ENCODE measurements around the gene ITPR1.

Gene ITPR1

DNA sequence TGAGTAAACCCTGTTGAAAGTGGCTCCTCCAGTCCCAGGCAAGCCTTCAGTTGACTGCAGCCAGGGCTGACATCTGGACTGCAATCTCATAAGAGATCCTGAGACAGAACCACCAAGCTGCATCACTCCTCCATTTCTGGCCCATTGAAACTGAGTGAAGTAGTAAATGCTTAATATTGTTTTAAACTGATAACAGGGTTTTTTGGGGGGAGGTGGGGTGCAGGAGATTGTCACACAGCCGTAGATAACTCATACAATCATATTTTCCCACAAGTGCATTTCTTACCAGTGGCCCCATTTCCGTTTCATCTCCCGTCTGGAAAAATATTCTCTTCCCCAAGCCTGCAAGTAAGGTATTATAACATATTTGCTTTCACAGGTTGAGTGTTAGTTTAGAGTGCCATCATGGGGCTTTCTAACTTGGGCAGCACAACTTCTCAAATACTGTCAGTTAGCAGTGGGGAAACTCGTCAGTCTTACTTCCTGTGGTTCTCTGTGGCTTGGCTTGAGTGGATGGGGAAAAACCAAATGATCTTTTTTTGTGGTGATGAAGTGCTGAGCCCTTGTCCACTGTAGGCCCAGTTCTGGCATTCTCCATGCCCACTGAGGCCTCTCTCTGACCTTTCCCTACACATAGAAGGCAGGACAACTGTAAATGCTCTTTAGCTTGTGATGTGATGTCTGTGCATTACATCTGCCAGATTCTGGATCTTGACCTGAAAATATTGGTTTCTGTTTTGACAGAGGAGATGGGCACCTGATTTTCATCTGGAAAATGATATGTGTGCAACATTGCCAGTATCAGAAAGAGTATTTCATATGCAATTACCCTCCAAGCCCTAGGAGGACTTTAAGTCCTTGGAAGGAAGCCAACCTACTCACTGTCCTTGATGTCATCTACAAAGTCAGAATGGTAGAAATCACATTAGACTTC lies 396.0 kb downstream of the ITPR1 start:
- no peak overlapping the region for H3K27ac ChIP-seq (ENCODE audit: low read depth, low read length)
- no peaks in the 10 kb centered on the region for H3K27me3 ChIP-seq (ENCODE audit: insufficient read depth, low read length, poor library complexity)
- H2BK15ac ChIP-seq (replicated peaks; ENCODE audit: low read depth) = no peak overlapping the region
- H3K36me3 ChIP-seq (ENCODE audit: control insufficient read depth, insufficient read depth, low read length) = no peaks in the 10 kb centered on the region
- DNase-seq = no peak
- peaks cover 2% of the 10 kb centered on the region for H3K4me1 ChIP-seq (ENCODE audit: control insufficient read depth, low read depth, low read length)
- H3K4ac ChIP-seq (ENCODE audit: low read depth, low read length) = no peak overlapping the region
- WGBS (ENCODE audit: extremely low coverage, insufficient coverage, low lambda C conversion rate) = no CpG with 5 or more reads among the region's 4 CpGs
- no peak overlapping the region for H3K18ac ChIP-seq (ENCODE audit: low read length)
- no peak overlapping the region for H2BK5ac ChIP-seq (ENCODE audit: low read length)
- H2BK120ac ChIP-seq (ENCODE audit: low read depth, low read length) = no peak overlapping the region
- no peak overlapping the region for H4K8ac ChIP-seq (ENCODE audit: low read depth, low read length)
- no peaks in the 10 kb centered on the region for H3K79me2 ChIP-seq (ENCODE audit: control insufficient read depth, insufficient read depth, low read length)
- H3K56ac ChIP-seq (ENCODE audit: low read length) = no peak overlapping the region
- no peak overlapping the region for H3K4me3 ChIP-seq (ENCODE audit: low read length)
- no peak overlapping the region for H3K23ac ChIP-seq (ENCODE audit: low read length)
- no peak overlapping the region for H3K4me2 ChIP-seq (ENCODE audit: low read length)
- H3K79me1 ChIP-seq (ENCODE audit: low read length) = no peaks in the 10 kb centered on the region
- H2AK5ac ChIP-seq (ENCODE audit: low read length) = no peak overlapping the region
- no peak overlapping the region for H3K9ac ChIP-seq (ENCODE audit: low read length)
- H4K5ac ChIP-seq (ENCODE audit: low read length) = no peak overlapping the region

DNA sequence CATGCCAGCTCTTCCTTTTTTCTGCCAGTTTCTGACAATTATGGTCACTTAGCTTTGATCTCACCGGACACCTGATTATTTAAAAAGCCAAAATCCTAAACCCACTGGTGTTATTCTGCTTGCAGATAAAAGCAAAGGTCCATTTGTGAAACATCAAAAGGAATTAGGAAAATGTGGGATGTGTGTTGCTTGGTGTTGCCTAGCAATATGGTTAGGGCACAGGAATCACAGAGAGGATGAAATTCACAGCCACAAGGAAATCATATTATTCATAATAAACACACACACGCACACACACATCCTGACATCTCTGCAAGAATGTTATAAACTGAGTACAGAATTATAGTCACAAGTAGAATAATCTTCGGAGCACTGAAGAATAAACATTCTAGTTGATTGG lies 396.7 kb downstream of the ITPR1 start:
- WGBS (ENCODE audit: extremely low coverage, insufficient coverage, low lambda C conversion rate) = no CpG with 5 or more reads among the region's 3 CpGs
- H2AK5ac ChIP-seq (ENCODE audit: low read length) = no peak overlapping the region
- no peak overlapping the region for H3K9ac ChIP-seq (ENCODE audit: low read length)
- H3K4ac ChIP-seq (ENCODE audit: low read depth, low read length) = no peak overlapping the region
- H2BK120ac ChIP-seq (ENCODE audit: low read depth, low read length) = no peak overlapping the region
- H3K4me2 ChIP-seq (ENCODE audit: low read length) = no peak overlapping the region
- H3K79me1 ChIP-seq (ENCODE audit: low read length) = no peaks in the 10 kb centered on the region
- H3K4me3 ChIP-seq (ENCODE audit: low read length) = no peak overlapping the region
- no peak overlapping the region for H3K18ac ChIP-seq (ENCODE audit: low read length)
- no peaks in the 10 kb centered on the region for H3K27me3 ChIP-seq (ENCODE audit: insufficient read depth, low read length, poor library complexity)
- no peak overlapping the region for H3K56ac ChIP-seq (ENCODE audit: low read length)
- no peak overlapping the region for H2BK5ac ChIP-seq (ENCODE audit: low read length)
- no peaks in the 10 kb centered on the region for H3K79me2 ChIP-seq (ENCODE audit: control insufficient read depth, insufficient read depth, low read length)
- no peak overlapping the region for H4K8ac ChIP-seq (ENCODE audit: low read depth, low read length)
- H3K36me3 ChIP-seq (ENCODE audit: control insufficient read depth, insufficient read depth, low read length) = no peaks in the 10 kb centered on the region
- peaks cover 2% of the 10 kb centered on the region for H3K4me1 ChIP-seq (ENCODE audit: control insufficient read depth, low read depth, low read length)
- H3K23ac ChIP-seq (ENCODE audit: low read length) = no peak overlapping the region
- H2BK15ac ChIP-seq (replicated peaks; ENCODE audit: low read depth) = no peak overlapping the region
- no peak for DNase-seq
- H3K27ac ChIP-seq (ENCODE audit: low read depth, low read length) = no peak overlapping the region
- H4K5ac ChIP-seq (ENCODE audit: low read length) = no peak overlapping the region

DNA sequence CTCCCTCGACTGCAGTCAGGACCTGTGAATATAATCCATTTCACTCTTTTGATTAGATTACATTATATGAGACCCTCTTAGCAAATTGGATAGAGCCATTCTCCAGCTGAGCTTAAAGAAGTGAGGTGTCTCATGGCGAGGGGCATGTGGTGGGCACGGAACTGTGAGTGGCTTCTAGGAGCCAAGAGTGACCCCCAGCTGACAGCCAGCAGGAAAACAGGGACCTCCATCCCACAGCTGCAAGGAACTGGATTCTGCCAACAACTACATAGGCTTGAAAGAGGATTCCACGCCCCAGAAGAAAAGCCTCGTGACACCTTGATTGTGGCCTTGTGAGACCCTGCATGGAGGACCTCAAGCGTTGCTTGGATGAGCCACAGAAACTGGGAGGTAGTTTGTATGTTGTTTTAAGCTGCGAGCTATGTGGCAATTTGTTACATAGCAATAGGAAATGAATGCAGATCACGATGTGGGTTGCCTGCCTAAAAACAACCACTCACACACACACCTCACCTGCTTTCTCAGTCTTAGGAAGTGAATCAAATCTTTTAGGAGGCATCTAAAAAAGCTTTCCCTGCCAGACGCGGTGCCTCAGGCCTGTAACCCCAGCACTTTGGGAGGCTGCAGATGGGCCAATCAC lies 401.9 kb downstream of the ITPR1 start:
- H3K4me1 ChIP-seq (ENCODE audit: control insufficient read depth, low read depth, low read length) = peaks cover 12% of the 10 kb centered on the region
- no peak for DNase-seq
- H3K27me3 ChIP-seq (ENCODE audit: insufficient read depth, low read length, poor library complexity) = no peaks in the 10 kb centered on the region
- H4K5ac ChIP-seq (ENCODE audit: low read length) = no peak overlapping the region
- no peaks in the 10 kb centered on the region for H3K79me2 ChIP-seq (ENCODE audit: control insufficient read depth, insufficient read depth, low read length)
- no peak overlapping the region for H2BK120ac ChIP-seq (ENCODE audit: low read depth, low read length)
- H3K4ac ChIP-seq (ENCODE audit: low read depth, low read length) = no peak overlapping the region
- H3K56ac ChIP-seq (ENCODE audit: low read length) = no peak overlapping the region
- H3K18ac ChIP-seq (ENCODE audit: low read length) = no peak overlapping the region
- no peaks in the 10 kb centered on the region for H3K36me3 ChIP-seq (ENCODE audit: control insufficient read depth, insufficient read depth, low read length)
- no peak overlapping the region for H3K27ac ChIP-seq (ENCODE audit: low read depth, low read length)
- H3K4me3 ChIP-seq (ENCODE audit: low read length) = no peak overlapping the region
- no CpG with 5 or more reads among the region's 10 CpGs for WGBS (ENCODE audit: extremely low coverage, insufficient coverage, low lambda C conversion rate)
- H3K23ac ChIP-seq (ENCODE audit: low read length) = no peak overlapping the region
- H4K8ac ChIP-seq (ENCODE audit: low read depth, low read length) = no peak overlapping the region
- H2AK5ac ChIP-seq (ENCODE audit: low read length) = no peak overlapping the region
- no peaks in the 10 kb centered on the region for H3K79me1 ChIP-seq (ENCODE audit: low read length)
- no peak overlapping the region for H2BK5ac ChIP-seq (ENCODE audit: low read length)
- no peak overlapping the region for H3K4me2 ChIP-seq (ENCODE audit: low read length)
- H2BK15ac ChIP-seq (replicated peaks; ENCODE audit: low read depth) = no peak overlapping the region
- no peak overlapping the region for H3K9ac ChIP-seq (ENCODE audit: low read length)

DNA sequence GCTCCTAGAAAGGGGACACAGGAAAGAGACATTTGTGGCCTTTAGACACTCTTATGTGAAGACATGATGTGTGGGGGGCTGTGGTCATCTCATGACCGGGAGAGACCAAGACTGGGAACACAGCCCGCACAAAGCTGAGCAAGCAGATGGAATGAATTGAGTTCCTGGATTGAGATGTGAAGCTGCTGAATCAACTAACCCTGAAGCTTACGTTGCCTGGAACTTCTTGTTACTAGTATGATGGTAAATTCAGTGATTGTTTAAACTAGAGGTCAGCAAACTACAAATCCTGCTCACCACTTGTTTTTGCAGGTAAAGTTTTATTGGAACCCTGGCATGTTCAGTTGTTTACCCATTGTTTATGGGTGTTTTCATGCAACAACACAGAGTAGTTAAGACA lies 402.7 kb downstream of the ITPR1 start:
- no peaks in the 10 kb centered on the region for H3K27me3 ChIP-seq (ENCODE audit: insufficient read depth, low read length, poor library complexity)
- no peak overlapping the region for H3K4me3 ChIP-seq (ENCODE audit: low read length)
- H2BK5ac ChIP-seq (ENCODE audit: low read length) = no peak overlapping the region
- no peak overlapping the region for H3K18ac ChIP-seq (ENCODE audit: low read length)
- peaks cover 15% of the 10 kb centered on the region for H3K4me1 ChIP-seq (ENCODE audit: control insufficient read depth, low read depth, low read length)
- H2BK120ac ChIP-seq (ENCODE audit: low read depth, low read length) = no peak overlapping the region
- H3K23ac ChIP-seq (ENCODE audit: low read length) = no peak overlapping the region
- no peak overlapping the region for H4K5ac ChIP-seq (ENCODE audit: low read length)
- H4K8ac ChIP-seq (ENCODE audit: low read depth, low read length) = no peak overlapping the region
- no peak overlapping the region for H2BK15ac ChIP-seq (replicated peaks; ENCODE audit: low read depth)
- H3K4me2 ChIP-seq (ENCODE audit: low read length) = no peak overlapping the region
- no CpG with 5 or more reads among the region's 3 CpGs for WGBS (ENCODE audit: extremely low coverage, insufficient coverage, low lambda C conversion rate)
- H2AK5ac ChIP-seq (ENCODE audit: low read length) = no peak overlapping the region
- no peak overlapping the region for H3K27ac ChIP-seq (ENCODE audit: low read depth, low read length)
- no peaks in the 10 kb centered on the region for H3K36me3 ChIP-seq (ENCODE audit: control insufficient read depth, insufficient read depth, low read length)
- DNase-seq = no peak
- no peak overlapping the region for H3K56ac ChIP-seq (ENCODE audit: low read length)
- H3K79me1 ChIP-seq (ENCODE audit: low read length) = no peaks in the 10 kb centered on the region
- H3K79me2 ChIP-seq (ENCODE audit: control insufficient read depth, insufficient read depth, low read length) = no peaks in the 10 kb centered on the region
- no peak overlapping the region for H3K9ac ChIP-seq (ENCODE audit: low read length)
- no peak overlapping the region for H3K4ac ChIP-seq (ENCODE audit: low read depth, low read length)
